Fibroblast of pulmonary artery (primary cell): ENCODE results near the gene BCAS4.
"Not testable (repeated sequence)": the region's sequence is repeated elsewhere in the genome, so short reads cannot be mapped to it uniquely, and the experiment has no call there.

ENCODE experiments used
- DNase-seq: peaks from one replicate; pipeline ENCODE4 v3.0.0-alpha.2; 2010; ENCODE audit warnings: low read depth
- H3K4me3 ChIP-seq: replicated peaks from 2 replicates; pipeline ENCODE4 v1.5.1; 2011; ENCODE audit warnings: low read depth, mild to moderate bottlenecking, control low read depth, low read length, moderate library complexity
- CTCF ChIP-seq: IDR thresholded peaks from 2 replicates; pipeline ENCODE4 v1.5.1; 2011; ENCODE audit warnings: mild to moderate bottlenecking, control low read depth, low read length, inconsistent platforms; ENCODE audit errors: missing control alignments

The BCAS4 gene

GRCh38 chr20:50797142-50797541 lies 2.3 kb downstream of the BCAS4 start:
- no peak overlapping the region for H3K4me3 ChIP-seq
- TF ChIP-seq CTCF, result no peak
- DNase-seq, result no peak

GRCh38 chr20:50798650-50799049 lies 3.8 kb downstream of the BCAS4 start:
- DNase-seq, result no peak
- no peak overlapping the region for H3K4me3 ChIP-seq
- TF ChIP-seq CTCF, result no peak

- no peak for TF ChIP-seq CTCF
- H3K4me3 ChIP-seq, result no peak overlapping the region
- DNase-seq, result no peak
These were observed 4.5 kb downstream of the BCAS4 start for GRCh38 chr20:50799176-50799889.

- DNase-seq, result no peak
- no peak overlapping the region for H3K4me3 ChIP-seq
- no peak for TF ChIP-seq CTCF
These were observed 5.2 kb downstream of the BCAS4 start for GRCh38 chr20:50799890-50800550.

- H3K4me3 ChIP-seq, DNase-seq: not testable (repeated sequence)
These were observed 6.3 kb downstream of the BCAS4 start for GRCh38 chr20:50800986-50801746.

- TF ChIP-seq CTCF, result no peak
- DNase-seq, result no peak
These were observed 6.9 kb downstream of the BCAS4 start for GRCh38 chr20:50801747-50802125.

GRCh38 chr20:50802289-50802688 lies 7.4 kb downstream of the BCAS4 start:
- no peak for TF ChIP-seq CTCF
- H3K4me3 ChIP-seq, result no peak overlapping the region
- no peak for DNase-seq

More at GRCh38 chr20:50801747-50802125, 6.9 kb downstream of the BCAS4 start:
- no peak overlapping the region for H3K4me3 ChIP-seq
